SK-N-MC (cell line): ENCODE data around the gene OPCML.

Source experiments
- DNase-seq: peaks from one replicate; pipeline ENCODE4 v3.0.0-alpha.2; 2011; ENCODE audit warnings: low read depth, low spot score
- H3K27ac ChIP-seq: fragments of 200-600 bp; sonication (generic); 2 replicates; pipeline ENCODE4 v1.5.1; 2016; ENCODE audit warnings: mixed run types
- H3K36me3 ChIP-seq: fragments of 200-600 bp; sonication (generic); 2 replicates; pipeline ENCODE4 v1.6.1; 2017; ENCODE audit warnings: antibody characterized with exemption, low read length, mixed read lengths; ENCODE audit not compliant: insufficient read depth
- H3K4me3 ChIP-seq: fragments of 200-600 bp; sonication (generic); 2 replicates; pipeline ENCODE4 v1.5.1; 2016
- H3K9ac ChIP-seq: fragments of 200-600 bp; sonication (generic); 2 replicates; pipeline ENCODE4 v1.8.0; 2017; ENCODE audit warnings: mixed run types, mixed read lengths; ENCODE audit not compliant: insufficient read length
- H3K9me3 ChIP-seq: fragments of 200-600 bp; sonication (generic); 2 replicates; pipeline ENCODE4 v1.6.1; 2017; ENCODE audit warnings: low read depth, mild to moderate bottlenecking, antibody characterized with exemption, low read length, moderate library complexity, mixed read lengths
- EZH2 ChIP-seq: fragments of 200-600 bp; sonication (generic); IDR thresholded peaks from one replicate; pipeline ENCODE4 v1.6.1; 2017; ENCODE audit warnings: antibody characterized with exemption
- FOXP2 ChIP-seq: optimal IDR thresholded peaks from 2 replicates; pipeline ENCODE3; 2011; ENCODE audit warnings: mild to moderate bottlenecking, moderate library complexity; ENCODE audit not compliant: insufficient read depth; ENCODE audit errors: extremely low read length, control extremely low read depth
- POLR2AphosphoS5 ChIP-seq: IDR thresholded peaks from 2 replicates; pipeline ENCODE4 v1.6.1; 2012; ENCODE audit warnings: mild to moderate bottlenecking, low read depth, low read length, borderline replicate concordance

The OPCML gene

GRCh38 chr11:132549001-132549400, 983.3 kb downstream of the OPCML start:
- no peaks in the 10 kb centered on the region for H3K36me3 ChIP-seq
- TF ChIP-seq EZH2 (no peak), FOXP2 (no peak), POLR2AphosphoS5 (no peak)
- H3K4me3 ChIP-seq = no peak overlapping the region
- no peaks in the 10 kb centered on the region for H3K9me3 ChIP-seq
- H3K9ac ChIP-seq = no peak overlapping the region
- no peak overlapping the region for H3K27ac ChIP-seq
- DNase-seq = no peak

- Histone ChIP-seq H3K36me3 (no peaks in the 10 kb centered on the region), H3K4me3 (no peak overlapping the region), H3K9ac (no peak overlapping the region), H3K27ac (no peak overlapping the region), H3K9me3 (no peaks in the 10 kb centered on the region)
- no peak for DNase-seq
- TF ChIP-seq EZH2 = no peak
- TF ChIP-seq POLR2AphosphoS5 = no peak
- TF ChIP-seq FOXP2 = no peak
Measured at GRCh38 chr11:132544007-132544406, 988.3 kb downstream of the OPCML start.

GRCh38 chr11:132541794-132542193, 990.5 kb downstream of the OPCML start:
- TF ChIP-seq FOXP2 = no peak
- Histone ChIP-seq H3K9me3 (no peaks in the 10 kb centered on the region), H3K4me3 (no peak overlapping the region), H3K27ac (no peak overlapping the region), H3K9ac (no peak overlapping the region), H3K36me3 (no peaks in the 10 kb centered on the region)
- no peak for DNase-seq

DNA sequence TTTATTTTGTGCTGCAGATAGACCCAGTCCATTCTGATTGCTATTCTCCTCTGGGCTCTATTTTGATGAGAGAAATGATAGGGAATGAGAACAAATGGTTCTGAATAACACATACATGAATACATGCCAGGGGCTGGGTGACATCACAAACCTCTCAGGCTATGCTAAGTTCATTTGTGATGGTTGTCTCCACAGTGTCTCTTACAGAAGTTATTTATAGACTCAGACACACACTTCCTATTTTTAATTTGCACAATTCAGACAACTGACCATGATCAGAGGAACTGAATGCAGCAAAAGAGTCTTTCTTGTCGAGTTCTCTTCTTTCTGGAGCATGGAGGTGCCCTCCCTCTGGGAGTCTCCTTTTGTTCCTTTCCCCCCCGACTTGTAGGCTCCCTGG, 991.7 kb downstream of the OPCML start:
- no peak overlapping the region for H3K9ac ChIP-seq
- no peak overlapping the region for H3K4me3 ChIP-seq
- TF ChIP-seq POLR2AphosphoS5 (no peak), EZH2 (no peak), FOXP2 (no peak)
- no peak for DNase-seq
- no peaks in the 10 kb centered on the region for H3K36me3 ChIP-seq
- H3K27ac ChIP-seq = no peak overlapping the region
- H3K9me3 ChIP-seq = no peaks in the 10 kb centered on the region

DNA sequence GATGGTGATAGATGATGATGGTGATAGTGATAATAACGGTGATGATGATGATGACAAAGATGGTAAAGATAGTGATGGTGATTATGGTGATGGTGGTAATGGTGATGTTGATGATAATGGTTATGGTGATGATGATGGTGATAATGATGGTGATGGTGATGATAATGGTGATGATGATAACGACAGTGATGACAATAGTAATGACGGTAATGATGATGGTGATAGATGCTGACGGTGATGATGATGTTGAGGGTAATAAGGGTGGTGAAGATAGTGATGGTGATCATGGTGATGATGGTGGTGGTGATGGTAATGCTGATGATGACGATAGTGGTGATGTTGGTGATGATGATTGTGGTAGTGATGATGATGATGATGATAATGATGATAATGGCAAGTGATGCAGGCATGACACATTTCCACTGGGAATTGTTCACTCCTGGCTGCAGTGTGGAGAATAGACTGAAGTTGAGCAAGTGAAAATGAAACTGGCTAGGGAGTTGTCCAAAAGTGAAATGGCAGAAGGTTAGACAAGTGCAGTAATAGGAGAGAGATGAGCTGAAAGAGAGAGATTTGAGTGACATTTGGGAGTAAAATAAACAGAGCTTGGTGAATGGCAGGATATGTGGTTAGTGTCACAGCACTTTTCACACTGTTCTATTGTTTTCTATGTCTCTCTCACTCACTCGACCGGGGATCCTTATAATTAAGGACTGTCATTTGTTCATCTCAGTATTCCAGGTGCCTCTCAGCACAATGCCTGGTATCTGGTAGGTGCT, 992.5 kb downstream of the OPCML start:
- Histone ChIP-seq H3K27ac (no peak overlapping the region), H3K4me3 (no peak overlapping the region), H3K9me3 (no peaks in the 10 kb centered on the region), H3K36me3 (no peaks in the 10 kb centered on the region), H3K9ac (no peak overlapping the region)
- TF ChIP-seq FOXP2 = no peak
- TF ChIP-seq EZH2 = no peak
- no peak for DNase-seq

DNA sequence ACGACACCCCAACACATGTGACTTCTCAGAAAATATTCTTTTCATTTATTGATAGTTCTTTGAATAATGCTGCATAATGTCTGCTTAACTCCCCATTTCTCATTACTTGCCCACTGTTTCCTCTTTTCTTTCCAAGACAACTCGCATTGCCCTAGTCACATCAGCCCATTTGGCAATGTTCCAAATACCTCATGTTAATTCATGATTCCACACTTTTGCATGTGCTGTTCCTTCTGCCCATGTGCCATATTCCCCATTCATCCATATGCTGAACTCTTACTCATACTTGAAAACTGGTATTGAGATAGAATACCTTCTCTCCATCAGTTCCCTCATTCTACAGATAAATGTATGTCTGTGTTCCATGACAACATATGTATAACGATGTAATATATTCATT, 993.7 kb downstream of the OPCML start:
- Histone ChIP-seq H3K27ac (no peak overlapping the region), H3K36me3 (no peaks in the 10 kb centered on the region), H3K9ac (no peak overlapping the region), H3K9me3 (no peaks in the 10 kb centered on the region), H3K4me3 (no peak overlapping the region)
- no peak for TF ChIP-seq EZH2
- no peak for TF ChIP-seq POLR2AphosphoS5
- TF ChIP-seq FOXP2 = no peak
- no peak for DNase-seq

GRCh38 chr11:132535830-132536229, 996.5 kb downstream of the OPCML start:
- H3K9ac ChIP-seq = no peak overlapping the region
- no peak overlapping the region for H3K27ac ChIP-seq
- H3K4me3 ChIP-seq = no peak overlapping the region
- no peaks in the 10 kb centered on the region for H3K9me3 ChIP-seq
- no peak for DNase-seq
- no peaks in the 10 kb centered on the region for H3K36me3 ChIP-seq
- no peak for TF ChIP-seq POLR2AphosphoS5
- no peak for TF ChIP-seq EZH2
- TF ChIP-seq FOXP2 = no peak

DNA sequence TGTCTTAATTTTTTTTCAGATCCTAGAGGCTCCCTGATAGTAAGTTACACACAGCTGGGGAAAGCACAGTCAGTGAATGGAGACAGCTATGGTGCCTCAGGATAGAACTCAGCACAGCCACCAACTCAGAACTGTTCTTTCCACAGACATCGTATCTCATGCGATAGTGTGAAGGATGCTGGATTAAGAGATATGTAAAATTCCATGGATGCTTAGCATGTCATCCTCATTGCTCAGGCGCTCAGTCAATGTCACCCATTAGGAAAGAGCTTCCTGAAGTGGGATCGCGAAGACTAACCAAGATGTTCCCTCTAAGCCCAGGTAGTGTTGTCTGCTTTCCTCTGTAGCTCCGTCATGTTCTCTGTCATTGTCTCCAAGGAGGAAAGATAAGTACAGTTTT, 1000.4 kb downstream of the OPCML start:
- no peak for TF ChIP-seq EZH2
- no peak for TF ChIP-seq FOXP2
- TF ChIP-seq POLR2AphosphoS5 = no peak
- H3K9me3 ChIP-seq = no peaks in the 10 kb centered on the region
- no peak overlapping the region for H3K9ac ChIP-seq
- H3K36me3 ChIP-seq = no peaks in the 10 kb centered on the region
- H3K4me3 ChIP-seq = no peak overlapping the region
- DNase-seq = no peak
- no peak overlapping the region for H3K27ac ChIP-seq

- H3K9me3 ChIP-seq = no peaks in the 10 kb centered on the region
- H3K4me3 ChIP-seq = no peak overlapping the region
- DNase-seq = no peak
- no peaks in the 10 kb centered on the region for H3K36me3 ChIP-seq
- TF ChIP-seq EZH2 = no peak
- no peak for TF ChIP-seq FOXP2
- no peak for TF ChIP-seq POLR2AphosphoS5
- H3K27ac ChIP-seq = no peak overlapping the region
- H3K9ac ChIP-seq = no peak overlapping the region
Measured at GRCh38 chr11:132528181-132528580, 1004.1 kb downstream of the OPCML start.
